Measurements from ENCODE around the gene SPEM2.

GRCh38 chr17:7431231-7431630, 5.8 kb downstream of the SPEM2 start:
- no peak for TF ChIP-seq GATA2 (IDR thresholded peaks at IDR 0.05; ENCODE audit: low read depth, low read length)
- no peak for TF ChIP-seq GATA3 (IDR thresholded peaks at IDR 0.05; ENCODE audit: low read depth, low read length)
